SH-SY5Y (cell line): ENCODE results near the gene HDGF.

ENCODE experiments used
- GATA2 ChIP-seq: IDR thresholded peaks from 2 replicates; pipeline ENCODE4 v1.6.1; 2011; ENCODE audit warnings: mild to moderate bottlenecking, low read depth, low read length
- GATA3 ChIP-seq: IDR thresholded peaks from 2 replicates; pipeline ENCODE4 v1.6.1; 2011; ENCODE audit warnings: low read depth, mild to moderate bottlenecking, low read length, moderate library complexity

DNA sequence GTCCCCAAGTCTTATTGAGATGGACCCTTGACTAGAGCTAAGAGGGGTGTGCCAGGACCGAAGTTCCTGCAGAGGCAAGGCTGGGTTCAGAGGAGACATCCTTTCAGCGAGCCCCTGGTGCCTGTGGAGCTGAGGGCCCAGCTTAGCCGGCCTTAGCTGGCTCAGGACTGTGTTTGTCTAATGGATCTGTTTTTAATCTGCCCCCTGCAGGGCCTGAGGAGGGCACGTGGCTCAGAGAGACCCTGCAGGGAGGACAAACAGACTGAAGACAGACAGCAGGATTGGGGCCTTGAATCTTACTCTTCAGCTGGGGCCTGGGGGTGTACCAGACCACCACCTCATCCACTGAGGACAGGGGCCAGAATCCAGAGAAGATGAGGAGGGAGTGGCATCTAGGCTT is 47.7 kb downstream of the HDGF start:
- TF ChIP-seq GATA3 (no peak), GATA2 (no peak)
